ENCODE data around the gene LARGE1.

GRCh38 chr22:33811686-33812085, 108.6 kb downstream of the LARGE1 start:
- no peak for TF ChIP-seq EZH2 (IDR thresholded peaks at IDR 0.05; ENCODE audit: borderline replicate concordance, low read length)
- TF ChIP-seq, protein P1, sequence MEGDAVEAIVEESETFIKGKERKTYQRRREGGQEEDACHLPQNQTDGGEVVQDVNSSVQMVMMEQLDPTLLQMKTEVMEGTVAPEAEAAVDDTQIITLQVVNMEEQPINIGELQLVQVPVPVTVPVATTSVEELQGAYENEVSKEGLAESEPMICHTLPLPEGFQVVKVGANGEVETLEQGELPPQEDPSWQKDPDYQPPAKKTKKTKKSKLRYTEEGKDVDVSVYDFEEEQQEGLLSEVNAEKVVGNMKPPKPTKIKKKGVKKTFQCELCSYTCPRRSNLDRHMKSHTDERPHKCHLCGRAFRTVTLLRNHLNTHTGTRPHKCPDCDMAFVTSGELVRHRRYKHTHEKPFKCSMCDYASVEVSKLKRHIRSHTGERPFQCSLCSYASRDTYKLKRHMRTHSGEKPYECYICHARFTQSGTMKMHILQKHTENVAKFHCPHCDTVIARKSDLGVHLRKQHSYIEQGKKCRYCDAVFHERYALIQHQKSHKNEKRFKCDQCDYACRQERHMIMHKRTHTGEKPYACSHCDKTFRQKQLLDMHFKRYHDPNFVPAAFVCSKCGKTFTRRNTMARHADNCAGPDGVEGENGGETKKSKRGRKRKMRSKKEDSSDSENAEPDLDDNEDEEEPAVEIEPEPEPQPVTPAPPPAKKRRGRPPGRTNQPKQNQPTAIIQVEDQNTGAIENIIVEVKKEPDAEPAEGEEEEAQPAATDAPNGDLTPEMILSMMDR (IDR thresholded peaks at IDR 0.05; ENCODE audit: low read length) = no peak
